Gastroesophageal sphincter (tissue), 3 donors: ENCODE data around the gene CHST9.

Source experiments
- CTCF ChIP-seq, 4 experiments: fragments of 200-600 bp in 2 of 4; fragments of 450-650 bp in 2 of 4; sonication (generic) in 1 of 4; IDR thresholded peaks; one replicate each; pipeline ENCODE4 v1.5.1; 2017 to 2019; ENCODE audit warnings: antibody characterized with exemption in 4 of 4, mild to moderate bottlenecking in 2 of 4, moderate library complexity in 2 of 4
- EP300 ChIP-seq: sonication (generic); formaldehyde crosslinking; IDR thresholded peaks from one replicate; pipeline ENCODE4 v1.6.1; 2017; ENCODE audit warnings: antibody characterized with exemption, mild to moderate bottlenecking
- POLR2A ChIP-seq, 2 donors: fragments of 450-650 bp; IDR thresholded peaks; one replicate each; pipeline ENCODE4 v1.6.1; 2017; ENCODE audit warnings: antibody characterized with exemption in 2 of 2, mild to moderate bottlenecking in 2 of 2, moderate library complexity in 1 of 2
- POLR2AphosphoS5 ChIP-seq: sonication (generic); formaldehyde crosslinking; IDR thresholded peaks from one replicate; pipeline ENCODE4 v1.6.1; 2017; ENCODE audit warnings: antibody characterized with exemption

- TF ChIP-seq POLR2AphosphoS5, result no peak
- no peak for TF ChIP-seq CTCF (IDR thresholded peaks at IDR 0.05)
- TF ChIP-seq POLR2A (IDR thresholded peaks at IDR 0.05), result no peak
- no peak for TF ChIP-seq EP300
These were observed 254.5 kb downstream of the CHST9 start for GRCh38 chr18:26930630-26931029.
